Measurements from ENCODE around the gene PPIL6.

PPIL6 gene

GRCh38 chr6:109360281-109360680, 80.1 kb downstream of the PPIL6 start:
- no peak for DNase-seq

DNA sequence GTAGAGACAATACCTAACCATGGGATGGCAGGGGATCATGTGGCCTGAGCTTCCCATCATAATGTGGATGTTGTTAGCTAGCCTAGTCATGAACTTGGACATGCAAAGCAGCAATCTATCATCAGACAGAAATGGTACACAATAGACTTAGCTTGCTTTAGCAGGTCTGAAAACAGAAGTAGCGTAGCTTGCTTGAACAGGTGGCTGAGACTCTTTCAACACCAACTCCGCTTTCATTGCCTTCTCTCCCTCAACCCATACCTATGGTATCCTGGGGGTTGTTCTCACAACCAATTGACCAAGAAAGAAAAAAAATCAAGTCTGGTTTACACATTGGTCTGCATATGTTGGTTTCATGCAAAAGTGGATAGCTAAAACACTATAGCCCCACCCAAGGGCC, 81.2 kb downstream of the PPIL6 start:
- no peak for DNase-seq

GRCh38 chr6:109358204-109358603, 82.2 kb downstream of the PPIL6 start:
- no peak for DNase-seq

DNA sequence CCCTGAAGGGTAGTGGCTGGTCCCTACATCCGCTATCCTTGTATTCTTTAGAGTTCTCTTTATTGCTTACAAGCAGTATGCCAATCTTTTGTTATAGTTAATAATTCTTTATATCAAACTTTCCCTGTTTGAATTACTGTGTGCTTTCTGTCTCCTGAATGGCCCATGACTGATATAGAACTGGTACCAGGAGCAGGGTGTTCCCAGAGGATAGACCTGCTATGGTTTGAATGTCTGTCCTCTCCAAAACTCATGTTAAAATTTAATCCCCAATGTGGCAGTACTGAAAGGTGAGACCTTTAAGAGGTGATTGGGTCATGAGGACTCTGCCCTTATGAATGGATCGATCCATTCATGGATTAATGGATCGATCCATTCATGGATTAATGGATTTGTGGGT, 84.2 kb downstream of the PPIL6 start:
- DNase-seq, result no peak

- DNase-seq, result no peak
Measured at GRCh38 chr6:109351231-109352130, 88.9 kb downstream of the PPIL6 start.

- DNase-seq, result no peak
Measured at GRCh38 chr6:109349419-109349987, 90.9 kb downstream of the PPIL6 start.

DNA sequence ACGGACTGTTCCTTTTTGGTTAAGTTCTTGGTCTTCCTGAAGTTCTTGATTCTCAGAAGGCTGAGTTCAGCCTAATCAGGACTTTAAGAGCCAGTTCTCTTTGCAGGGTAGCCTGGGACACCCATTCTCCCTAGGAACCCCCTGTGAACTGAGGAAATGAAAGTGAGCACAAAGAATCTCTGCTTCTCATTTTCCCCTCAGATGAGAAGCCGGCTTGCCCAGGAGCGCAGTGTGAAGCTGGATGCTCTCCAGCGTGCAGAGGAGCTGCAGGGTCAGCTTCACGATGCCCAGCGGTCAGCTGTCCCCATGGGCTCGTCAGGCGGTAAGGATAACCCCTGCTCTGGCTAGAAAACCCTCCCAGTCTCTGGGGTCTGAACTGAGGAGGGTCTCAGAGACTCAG, 92.2 kb downstream of the PPIL6 start:
- DNase-seq, result no peak

- DNase-seq, result no peak
Measured at GRCh38 chr6:109347779-109348178, 92.6 kb downstream of the PPIL6 start.

GRCh38 chr6:109345986-109346385, 94.4 kb downstream of the PPIL6 start:
- DNase-seq, result no peak

- DNase-seq, result no peak
Measured at GRCh38 chr6:109344226-109344625, 96.2 kb downstream of the PPIL6 start.

GRCh38 chr6:109343518-109343917, 96.9 kb downstream of the PPIL6 start:
- no peak for DNase-seq

DNA sequence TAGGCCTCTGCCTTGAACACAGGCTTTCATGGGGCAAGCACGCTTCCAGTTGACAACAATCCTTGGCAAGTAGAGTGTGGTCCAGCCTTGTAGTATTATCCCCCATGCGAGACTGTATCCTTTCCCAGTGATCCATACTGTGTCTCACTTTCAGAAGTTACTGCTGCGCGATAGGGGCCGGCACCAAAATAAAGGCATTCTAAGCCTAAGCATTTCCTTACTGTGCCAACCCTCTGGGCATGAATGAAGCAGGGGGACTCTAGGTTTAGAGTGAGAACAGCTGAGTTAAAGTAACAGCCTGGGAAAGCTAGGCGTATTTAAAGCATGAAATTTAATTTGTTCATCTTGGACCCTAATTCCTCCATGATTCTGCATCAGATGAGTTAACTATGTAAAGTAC, 97.5 kb downstream of the PPIL6 start:
- DNase-seq, result no peak

DNA sequence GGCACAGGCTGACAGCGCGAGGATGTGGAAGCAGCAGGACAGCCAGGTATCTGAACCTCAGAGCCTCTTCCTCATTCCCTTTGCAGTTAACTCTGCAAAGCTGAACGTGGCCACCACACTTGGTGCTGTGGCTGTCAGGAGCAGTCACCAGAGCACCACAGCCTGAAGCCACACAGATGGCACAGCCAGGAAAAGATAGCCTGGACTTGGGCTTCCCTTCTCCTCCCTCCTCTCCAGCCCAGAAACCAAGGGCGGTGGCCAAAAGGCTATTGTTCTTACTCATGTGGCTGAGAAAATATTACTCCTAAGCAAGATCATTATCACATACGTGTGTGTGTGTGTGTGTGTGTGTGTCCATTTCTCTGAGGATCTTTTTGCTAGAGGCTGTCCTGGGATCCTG, 97.9 kb downstream of the PPIL6 start:
- DNase-seq, result no peak

- DNase-seq, result no peak
Measured at GRCh38 chr6:109340811-109341210, 99.6 kb downstream of the PPIL6 start.
